ES-I3 (cell line): Measurements from ENCODE around the gene ABCC5.

Source experiments
- H3K36me3 ChIP-seq: 2 replicates; pipeline ENCODE4 v1.6.1; 2013; ENCODE audit warnings: mild to moderate bottlenecking, low read length, control low read depth, moderate library complexity; ENCODE audit not compliant: insufficient read depth
- H3K4me1 ChIP-seq: 2 replicates; pipeline ENCODE4 v1.6.1; 2013; ENCODE audit warnings: mild to moderate bottlenecking, control low read depth, low read length; ENCODE audit not compliant: insufficient read depth
- H3K9ac ChIP-seq: 2 replicates; pipeline ENCODE4 v1.6.1; 2013; ENCODE audit warnings: low read depth, mild to moderate bottlenecking, low read length, moderate library complexity
- H3K9me3 ChIP-seq: 2 replicates; pipeline ENCODE4 v1.6.1; 2013; ENCODE audit warnings: mild to moderate bottlenecking, low read length, moderate library complexity; ENCODE audit not compliant: control insufficient read depth, insufficient read depth

Gene ABCC5

DNA sequence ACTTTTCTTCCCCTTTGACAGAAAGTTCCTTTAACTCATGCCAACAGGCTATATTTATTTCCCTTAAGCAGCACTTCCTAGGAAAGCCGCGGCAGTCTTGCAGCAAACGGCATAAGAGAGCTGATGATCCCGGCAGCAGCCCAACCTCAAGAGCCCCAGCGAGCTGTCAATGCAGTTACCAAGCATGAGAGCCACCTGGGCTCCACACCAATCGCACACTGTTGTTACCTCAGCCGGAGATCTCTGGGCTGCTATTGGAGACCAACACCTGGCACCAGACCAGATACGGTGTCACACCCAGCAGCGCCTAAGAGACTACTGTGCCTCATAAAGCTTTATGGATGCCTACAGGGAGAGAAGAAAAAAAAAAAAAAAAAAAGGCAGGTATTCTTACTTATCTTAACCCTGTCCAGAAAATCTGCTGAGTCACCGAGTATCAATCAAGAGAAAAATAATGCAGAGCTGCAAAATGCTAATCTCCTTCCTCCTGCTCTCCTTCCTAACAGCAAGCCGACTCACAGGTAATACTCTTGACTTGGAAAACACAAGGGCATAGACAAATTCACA lies 11.7 kb downstream of the ABCC5 start:
- Histone ChIP-seq H3K4me1 (peaks cover 7% of the 10 kb centered on the region; the same call in 1 of the 2 replicates), H3K9ac (no peak overlapping the region), H3K9me3 (no peaks in the 10 kb centered on the region), H3K36me3 (0 out of 2 replicates have a peak, but pooled peaks cover 3% of the 10 kb centered on the region)

DNA sequence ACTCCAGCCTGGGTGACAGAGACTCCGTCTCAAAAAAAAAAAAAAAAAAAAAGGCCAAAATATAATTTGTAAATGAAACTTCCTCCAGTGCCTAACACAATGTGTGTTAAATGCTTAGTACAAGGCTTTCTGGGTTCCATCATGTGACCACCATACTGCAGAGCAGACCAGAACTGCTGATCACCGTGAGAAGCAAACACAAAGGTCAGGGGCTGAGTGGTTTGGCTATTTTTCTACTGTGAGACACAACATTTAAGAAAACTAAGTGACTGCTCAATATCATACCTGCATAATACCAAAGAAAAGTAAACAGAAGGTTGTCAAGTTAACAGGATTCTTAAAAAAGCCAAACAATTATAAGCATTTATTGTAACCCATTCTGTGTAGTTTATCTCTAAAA lies 13.2 kb downstream of the ABCC5 start:
- peaks cover 7% of the 10 kb centered on the region; the same call in 1 of the 2 replicates for H3K4me1 ChIP-seq
- H3K9me3 ChIP-seq = no peaks in the 10 kb centered on the region
- H3K9ac ChIP-seq = no peak overlapping the region
- 0 out of 2 replicates have a peak, but pooled peaks cover 3% of the 10 kb centered on the region for H3K36me3 ChIP-seq

DNA sequence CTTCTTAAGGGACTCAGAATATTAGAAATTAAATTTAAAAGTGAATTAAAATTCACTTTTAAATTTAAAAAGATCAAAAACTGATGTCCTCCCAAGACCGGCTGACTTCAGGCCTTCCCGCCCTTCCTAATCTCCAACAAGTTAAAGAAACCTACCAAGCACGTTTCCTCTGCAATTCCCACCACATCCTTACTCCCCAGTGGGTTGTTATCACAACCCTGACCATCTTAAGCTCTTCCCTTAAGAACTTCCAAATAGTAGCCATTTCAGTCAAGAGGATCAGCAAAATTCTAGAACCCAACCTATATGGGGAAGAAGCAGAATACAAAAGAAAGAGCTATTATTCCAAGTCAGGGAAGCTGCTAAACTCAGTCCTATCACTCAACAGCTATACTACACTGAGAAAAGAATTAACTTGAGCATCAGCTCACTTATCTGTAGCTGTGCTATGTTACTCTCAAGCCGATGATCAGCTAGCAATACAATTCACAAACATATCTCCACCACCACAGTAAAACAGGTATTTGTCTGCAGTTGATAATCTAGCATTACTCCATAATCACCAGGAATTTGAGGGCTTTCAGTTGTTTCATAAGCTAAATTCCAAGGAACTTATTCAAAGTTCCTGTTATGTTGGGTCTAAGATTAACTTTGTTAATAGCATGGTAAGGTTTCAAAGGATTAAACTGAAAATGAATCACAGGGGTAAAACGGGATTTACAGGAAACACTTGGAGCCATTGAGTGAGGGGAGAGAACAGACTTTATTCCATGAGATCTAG lies 14.3 kb downstream of the ABCC5 start:
- Histone ChIP-seq H3K9ac (no peak overlapping the region), H3K9me3 (no peaks in the 10 kb centered on the region), H3K36me3 (0 out of 2 replicates have a peak, but pooled peaks cover 3% of the 10 kb centered on the region), H3K4me1 (peaks cover 7% of the 10 kb centered on the region; the same call in 1 of the 2 replicates)

DNA sequence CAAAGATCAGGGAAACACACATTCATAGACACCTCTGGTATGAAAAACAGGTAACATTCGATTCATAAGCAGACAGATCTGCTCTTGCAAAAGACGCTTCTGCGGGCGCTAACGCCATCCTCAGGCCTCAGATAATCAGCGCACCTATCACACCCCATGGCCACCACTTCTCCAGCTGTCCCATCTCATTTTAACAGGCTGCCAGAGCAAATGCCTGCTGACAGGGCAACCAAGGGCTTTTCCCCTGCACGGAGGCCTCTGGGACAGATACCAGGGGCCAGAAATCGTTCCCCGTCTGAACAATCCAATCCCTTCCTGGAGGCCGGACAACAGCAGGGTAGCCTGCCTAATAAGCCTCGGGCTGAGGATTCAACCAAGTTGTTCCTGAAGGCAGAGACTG lies 15.2 kb downstream of the ABCC5 start:
- Histone ChIP-seq H3K36me3 (no peaks in the 10 kb centered on the region), H3K9me3 (no peaks in the 10 kb centered on the region), H3K9ac (no peak overlapping the region), H3K4me1 (peaks cover 7% of the 10 kb centered on the region; the same call in 1 of the 2 replicates)

DNA sequence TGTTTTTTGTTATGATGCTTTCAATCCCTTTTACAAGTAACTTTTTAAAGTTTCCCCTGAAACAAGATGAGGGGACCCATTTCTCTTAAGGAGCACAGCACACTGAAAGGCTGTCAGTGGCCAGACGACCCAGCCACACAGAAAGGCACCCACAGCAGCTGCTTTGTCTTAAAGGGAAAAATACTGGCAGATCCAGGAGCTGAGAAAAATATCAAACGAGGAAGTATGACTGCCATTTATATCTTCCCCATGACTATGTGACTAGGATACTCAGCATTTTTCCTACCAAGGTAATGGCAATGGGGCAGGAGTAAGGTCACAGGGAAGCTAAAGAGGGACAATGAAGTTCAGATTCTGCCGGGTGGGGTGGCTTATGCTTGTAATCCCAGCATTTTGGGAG lies 15.9 kb downstream of the ABCC5 start:
- Histone ChIP-seq H3K9me3 (no peaks in the 10 kb centered on the region), H3K36me3 (no peaks in the 10 kb centered on the region), H3K4me1 (peaks cover 7% of the 10 kb centered on the region; the same call in 1 of the 2 replicates), H3K9ac (no peak overlapping the region)

DNA sequence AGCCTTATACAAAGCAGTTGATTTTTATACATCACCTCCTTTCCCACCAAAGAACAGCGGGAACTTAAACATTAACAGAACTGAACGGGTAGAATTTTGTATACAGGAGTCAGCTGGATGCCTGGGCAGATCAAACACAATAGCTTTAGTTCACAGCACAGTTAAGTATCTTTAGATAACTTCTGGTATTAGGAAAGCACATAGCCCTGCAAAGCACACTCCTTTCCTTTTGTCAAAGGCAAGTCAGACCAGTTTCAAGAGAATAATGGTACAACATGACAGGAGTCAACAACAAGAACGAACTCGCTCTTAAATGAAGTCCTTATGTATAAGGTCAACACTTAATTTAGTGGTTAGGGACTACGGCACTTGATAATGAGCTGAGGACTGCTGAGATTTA lies 26.3 kb downstream of the ABCC5 start:
- Histone ChIP-seq H3K9ac (no peak overlapping the region), H3K4me1 (no peaks in the 10 kb centered on the region), H3K9me3 (no peaks in the 10 kb centered on the region; the same call in 1 of the 2 replicates), H3K36me3 (peaks cover 7% of the 10 kb centered on the region; the same call in 1 of the 2 replicates)

DNA sequence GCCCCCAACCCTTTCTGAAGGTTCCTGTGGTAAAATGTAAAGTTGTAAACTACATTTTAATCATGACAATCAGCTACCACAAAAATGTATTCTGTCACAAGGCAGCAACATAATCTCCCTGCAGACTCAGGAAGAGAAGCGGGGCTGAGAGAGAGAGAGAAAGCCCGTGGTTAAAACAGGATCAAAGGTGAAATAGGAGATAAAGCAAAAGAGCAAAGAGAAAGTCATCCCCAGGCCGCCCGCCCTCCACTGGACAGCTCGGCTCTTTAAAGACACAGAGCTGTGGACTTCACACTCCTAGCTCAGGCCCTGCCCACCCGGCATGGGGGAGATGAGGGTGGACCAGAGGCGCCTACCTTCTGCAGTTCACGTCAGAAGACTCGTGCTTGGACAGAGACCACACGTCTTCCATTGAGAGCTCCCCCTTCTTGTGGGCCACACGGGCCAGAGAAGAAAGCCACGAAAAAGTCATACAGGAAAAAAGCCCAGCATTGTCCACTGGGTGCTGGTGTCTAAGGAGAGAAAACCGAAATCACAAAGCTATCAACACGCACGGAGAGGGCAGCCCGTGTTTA lies 29.4 kb downstream of the ABCC5 start:
- Histone ChIP-seq H3K4me1 (peaks cover 14% of the 10 kb centered on the region), H3K36me3 (peaks cover 7% of the 10 kb centered on the region; the same call in 1 of the 2 replicates), H3K9ac (no peak overlapping the region), H3K9me3 (no peaks in the 10 kb centered on the region)

DNA sequence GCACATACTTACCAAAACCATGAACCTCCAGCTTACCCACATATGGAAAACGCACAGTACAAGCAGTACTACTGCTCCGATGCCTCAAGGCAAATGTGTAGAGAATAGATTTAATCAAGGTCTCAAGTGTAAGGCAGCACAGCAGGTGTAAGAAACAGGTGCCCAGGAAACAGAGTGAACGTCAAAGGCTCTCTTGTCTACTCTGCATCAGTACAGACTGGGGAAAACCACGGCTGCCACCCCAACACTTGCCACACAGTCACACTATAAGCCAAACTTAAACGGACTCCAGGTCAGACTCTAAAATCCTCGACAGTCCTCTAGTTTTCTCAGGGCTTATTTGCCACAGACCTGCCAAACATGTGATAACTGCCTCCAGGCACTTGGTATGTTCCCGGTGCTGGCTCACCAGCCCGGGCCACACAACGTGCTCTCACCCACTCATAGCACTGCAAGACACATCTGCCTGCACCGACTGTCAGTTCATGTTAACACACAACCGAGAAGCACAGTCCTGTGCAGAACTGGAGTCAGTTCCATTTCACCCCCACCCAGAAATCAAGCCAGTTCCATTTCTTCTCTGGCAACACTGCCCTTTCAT lies 30.6 kb downstream of the ABCC5 start:
- Histone ChIP-seq H3K9ac (no peak overlapping the region), H3K9me3 (no peaks in the 10 kb centered on the region), H3K36me3 (peaks cover 7% of the 10 kb centered on the region; the same call in 1 of the 2 replicates), H3K4me1 (peaks cover 14% of the 10 kb centered on the region)

DNA sequence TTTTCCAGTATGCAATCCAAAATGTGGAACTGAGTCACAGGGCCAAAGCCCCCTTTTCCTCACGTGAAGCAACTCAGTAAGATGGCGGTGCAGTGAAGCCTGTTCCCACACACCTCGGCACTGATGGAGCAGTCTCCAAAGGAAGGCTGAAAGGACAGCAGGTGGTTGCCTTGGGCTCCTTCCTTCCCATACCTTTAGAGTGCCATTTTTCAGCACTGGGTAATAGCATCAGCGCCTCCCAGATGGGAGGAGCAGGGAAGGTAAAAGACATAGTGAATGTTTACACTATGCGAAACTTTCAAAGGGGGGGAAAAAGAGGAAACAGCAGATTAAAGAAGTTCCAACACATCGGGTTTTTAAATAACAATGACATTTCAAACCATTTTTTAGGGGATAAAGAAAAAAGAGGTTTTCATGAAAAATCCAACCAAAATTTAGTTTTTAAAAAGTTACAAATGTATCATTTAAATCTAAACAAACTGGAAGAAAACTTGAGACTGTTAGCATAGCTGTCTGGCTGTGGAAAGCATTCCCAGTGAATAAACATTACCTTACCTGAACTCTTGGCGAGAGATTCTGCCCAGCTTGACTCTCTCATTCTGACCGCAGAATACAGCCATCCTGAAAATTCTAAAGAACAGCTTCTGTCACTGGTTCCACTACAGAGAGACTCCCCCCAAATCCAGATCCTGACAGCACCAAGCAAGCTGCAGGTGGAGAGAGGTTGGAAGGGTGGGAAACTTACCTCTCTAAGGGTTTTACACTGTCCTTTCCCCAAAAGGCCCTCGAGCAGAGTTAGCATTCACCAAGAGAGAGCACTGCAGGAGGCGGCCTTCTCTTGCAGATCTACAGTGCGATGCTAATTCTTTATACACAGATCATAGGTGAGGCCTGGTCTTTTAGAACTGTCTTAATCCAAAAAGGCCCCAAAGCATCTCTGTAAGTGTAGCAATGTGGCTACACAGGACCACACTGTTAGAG lies 32.6 kb downstream of the ABCC5 start:
- Histone ChIP-seq H3K36me3 (peaks cover 4% of the 10 kb centered on the region; the same call in 1 of the 2 replicates), H3K4me1 (peaks cover 14% of the 10 kb centered on the region), H3K9me3 (no peaks in the 10 kb centered on the region)

DNA sequence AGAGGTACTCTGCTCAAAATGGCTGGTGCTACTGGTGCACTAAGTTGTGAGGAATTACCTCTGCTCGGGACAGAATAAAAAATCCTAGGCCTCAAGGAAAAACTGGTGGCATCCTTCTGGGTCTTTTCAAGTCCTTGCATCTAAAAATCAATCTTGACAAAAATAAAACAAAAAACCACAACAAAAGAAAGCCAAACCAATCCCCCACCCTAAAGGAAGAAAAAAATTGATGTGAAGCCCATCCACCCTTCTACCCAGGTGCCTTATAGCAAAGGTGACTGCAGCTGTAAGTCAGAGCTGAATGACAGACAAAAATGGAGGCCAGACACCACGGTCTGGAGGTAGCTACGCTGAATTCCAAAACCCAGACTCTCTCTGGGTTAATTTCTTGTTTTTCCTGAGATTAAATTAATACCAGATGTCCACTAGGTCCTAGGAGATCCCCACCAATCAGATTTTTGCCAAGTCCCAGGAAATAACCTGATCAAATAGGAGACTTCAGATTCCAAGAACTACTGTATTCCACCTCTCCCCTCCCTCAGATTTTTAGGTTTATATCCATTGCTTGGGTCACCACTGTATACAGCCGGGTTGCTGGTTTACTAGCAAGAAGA lies 33.5 kb downstream of the ABCC5 start:
- peaks cover 4% of the 10 kb centered on the region; the same call in 1 of the 2 replicates for H3K36me3 ChIP-seq
- H3K4me1 ChIP-seq = peaks cover 14% of the 10 kb centered on the region
- H3K9me3 ChIP-seq = no peaks in the 10 kb centered on the region
- H3K9ac ChIP-seq = no peak overlapping the region

More for the DNA sequence above, 32.6 kb downstream of the ABCC5 start:
- H3K9ac ChIP-seq = no peak overlapping the region

DNA sequence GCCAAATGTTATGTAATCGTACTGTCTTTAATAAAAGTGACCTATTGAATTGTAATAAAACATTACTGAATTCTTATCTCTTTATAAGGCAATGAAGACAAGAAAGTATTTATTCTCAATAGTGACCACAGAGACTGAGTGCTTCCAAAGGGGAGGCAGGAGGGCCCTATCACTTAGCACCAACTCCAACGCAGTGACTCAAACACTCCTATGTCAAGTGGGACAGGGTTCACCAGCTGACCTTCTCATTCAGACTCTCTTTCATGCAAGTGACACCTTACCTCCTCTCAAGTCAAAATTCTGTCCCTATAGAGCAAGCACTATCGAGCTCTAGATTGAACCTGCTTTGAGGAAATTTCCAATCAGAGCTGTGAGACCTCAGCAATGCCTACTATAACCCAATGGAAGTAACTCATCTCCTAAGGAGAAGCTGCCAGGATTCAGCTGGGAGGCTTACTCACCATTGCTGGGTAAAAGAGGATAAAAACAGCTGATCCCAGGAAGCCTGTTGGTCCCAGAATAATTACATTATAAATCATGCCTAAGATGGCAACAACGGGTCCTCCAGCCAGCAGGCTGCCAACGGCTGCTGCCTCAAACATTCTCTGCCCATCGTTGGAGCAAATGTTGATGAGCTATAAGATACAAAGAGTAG lies 35.6 kb downstream of the ABCC5 start:
- peaks cover under 1% of the 10 kb centered on the region; the same call in 1 of the 2 replicates for H3K36me3 ChIP-seq
- H3K9ac ChIP-seq = no peak overlapping the region
- peaks cover 19% of the 10 kb centered on the region for H3K4me1 ChIP-seq
- H3K9me3 ChIP-seq = no peaks in the 10 kb centered on the region

DNA sequence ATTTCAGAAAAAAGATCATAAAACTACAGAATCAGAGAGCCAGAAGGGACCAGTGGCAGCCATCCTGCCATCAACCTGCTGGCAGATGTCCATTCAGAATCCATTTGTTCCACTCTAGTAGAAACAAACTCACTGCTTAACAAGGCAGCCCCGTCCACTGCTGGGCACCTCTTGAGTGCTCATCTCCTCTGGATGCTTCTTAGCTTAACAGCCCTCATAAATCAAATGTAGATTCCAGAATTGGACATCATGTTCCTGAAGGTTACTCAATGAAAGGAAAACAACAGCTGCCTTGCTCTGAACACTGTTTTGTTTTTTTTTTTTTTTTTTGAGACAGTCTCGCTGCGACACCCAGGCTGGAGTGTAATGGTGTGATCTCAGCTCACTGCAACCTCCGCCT lies 37.3 kb downstream of the ABCC5 start:
- Histone ChIP-seq H3K9me3 (no peaks in the 10 kb centered on the region), H3K36me3 (peaks cover 3% of the 10 kb centered on the region; the same call in 1 of the 2 replicates), H3K4me1 (peaks cover 20% of the 10 kb centered on the region), H3K9ac (no peak overlapping the region)
